Fibroblast of villous mesenchyme (primary cell): ENCODE data around the gene TESPA1. TPM values are rescaled to one million over a fixed set of nuclear protein-coding genes. Genes with fewer than 3 reads are reported as not detected.

ENCODE experiments used
- DNase-seq: peaks from one replicate; pipeline ENCODE4 v3.0.0-alpha.2; 2010; ENCODE audit warnings: low read depth
- H3K4me3 ChIP-seq: 2 replicates; pipeline ENCODE4 v1.5.1; 2011; ENCODE audit warnings: low read depth, mild to moderate bottlenecking, low read length
- total RNA-seq: library from RNA; depleted of rRNA; stranded (reverse); fragments of >200 nt; gene quantifications from 2 replicates; pipeline ENCODE4 v1.2.3, GENCODE V29; 2012
- TF ChIP-seq, protein P1 (sequence below): IDR thresholded peaks from 2 replicates; pipeline ENCODE4 v1.5.1; 2012; ENCODE audit warnings: low read depth, mild to moderate bottlenecking, low read length; ENCODE audit not compliant: insufficient read depth

The TESPA1 gene
- total RNA-seq, 1 donor = not detected

DNA sequence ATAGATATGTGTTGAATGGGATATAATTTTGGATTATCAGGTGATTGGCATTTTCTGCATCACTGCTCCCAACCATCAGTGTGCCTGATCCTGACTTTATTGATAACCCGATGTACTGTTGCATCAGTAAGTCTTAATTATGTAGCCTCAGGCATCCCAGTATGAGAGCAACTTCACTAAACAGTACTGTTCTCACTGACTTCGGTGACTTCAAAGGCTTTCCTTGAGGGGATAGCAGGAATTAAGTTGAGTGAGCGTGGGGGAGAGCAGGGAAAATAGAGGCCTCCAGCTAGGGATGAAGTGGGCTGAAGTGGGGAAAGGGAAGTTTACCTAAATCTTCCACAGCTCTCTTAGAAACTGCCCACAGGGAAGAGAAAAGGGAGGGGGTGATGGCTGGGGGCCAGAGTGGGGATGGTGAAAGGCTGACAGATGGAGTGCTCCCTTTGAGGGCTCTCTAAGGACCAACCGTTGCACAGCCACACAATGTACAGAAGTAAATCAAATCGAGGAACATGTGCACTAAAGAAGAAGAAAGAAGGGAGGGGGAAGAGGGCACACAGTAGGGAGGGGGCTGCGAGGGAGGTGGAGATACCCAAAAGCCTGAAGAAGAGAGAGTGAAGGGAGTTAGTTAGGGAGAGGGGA lies 24.5 kb upstream of the TESPA1 start:
- TF ChIP-seq, protein P1, sequence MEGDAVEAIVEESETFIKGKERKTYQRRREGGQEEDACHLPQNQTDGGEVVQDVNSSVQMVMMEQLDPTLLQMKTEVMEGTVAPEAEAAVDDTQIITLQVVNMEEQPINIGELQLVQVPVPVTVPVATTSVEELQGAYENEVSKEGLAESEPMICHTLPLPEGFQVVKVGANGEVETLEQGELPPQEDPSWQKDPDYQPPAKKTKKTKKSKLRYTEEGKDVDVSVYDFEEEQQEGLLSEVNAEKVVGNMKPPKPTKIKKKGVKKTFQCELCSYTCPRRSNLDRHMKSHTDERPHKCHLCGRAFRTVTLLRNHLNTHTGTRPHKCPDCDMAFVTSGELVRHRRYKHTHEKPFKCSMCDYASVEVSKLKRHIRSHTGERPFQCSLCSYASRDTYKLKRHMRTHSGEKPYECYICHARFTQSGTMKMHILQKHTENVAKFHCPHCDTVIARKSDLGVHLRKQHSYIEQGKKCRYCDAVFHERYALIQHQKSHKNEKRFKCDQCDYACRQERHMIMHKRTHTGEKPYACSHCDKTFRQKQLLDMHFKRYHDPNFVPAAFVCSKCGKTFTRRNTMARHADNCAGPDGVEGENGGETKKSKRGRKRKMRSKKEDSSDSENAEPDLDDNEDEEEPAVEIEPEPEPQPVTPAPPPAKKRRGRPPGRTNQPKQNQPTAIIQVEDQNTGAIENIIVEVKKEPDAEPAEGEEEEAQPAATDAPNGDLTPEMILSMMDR = no peak
- DNase-seq = no peak
- H3K4me3 ChIP-seq = no peak overlapping the region

DNA sequence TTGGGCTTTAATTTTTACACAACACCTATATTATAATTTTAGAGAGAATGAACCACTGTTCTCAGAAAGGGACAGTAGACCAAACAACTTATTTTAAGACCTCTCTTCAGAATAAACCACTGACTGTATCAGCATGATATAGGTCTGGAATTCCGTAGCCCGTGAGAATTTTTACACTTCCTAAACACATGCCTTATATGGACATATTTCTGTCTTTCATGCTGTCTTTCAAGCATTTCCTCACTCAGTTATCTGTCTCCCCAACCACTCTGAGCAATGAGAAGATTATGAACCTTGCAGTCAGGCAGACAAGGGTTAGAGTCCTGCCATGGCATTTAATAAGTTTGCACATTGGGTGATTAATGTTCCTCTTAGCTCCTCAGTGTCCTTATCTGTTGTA lies 17.8 kb upstream of the TESPA1 start:
- no peak for DNase-seq
- H3K4me3 ChIP-seq = no peak overlapping the region
- TF ChIP-seq, protein P1 = no peak

DNA sequence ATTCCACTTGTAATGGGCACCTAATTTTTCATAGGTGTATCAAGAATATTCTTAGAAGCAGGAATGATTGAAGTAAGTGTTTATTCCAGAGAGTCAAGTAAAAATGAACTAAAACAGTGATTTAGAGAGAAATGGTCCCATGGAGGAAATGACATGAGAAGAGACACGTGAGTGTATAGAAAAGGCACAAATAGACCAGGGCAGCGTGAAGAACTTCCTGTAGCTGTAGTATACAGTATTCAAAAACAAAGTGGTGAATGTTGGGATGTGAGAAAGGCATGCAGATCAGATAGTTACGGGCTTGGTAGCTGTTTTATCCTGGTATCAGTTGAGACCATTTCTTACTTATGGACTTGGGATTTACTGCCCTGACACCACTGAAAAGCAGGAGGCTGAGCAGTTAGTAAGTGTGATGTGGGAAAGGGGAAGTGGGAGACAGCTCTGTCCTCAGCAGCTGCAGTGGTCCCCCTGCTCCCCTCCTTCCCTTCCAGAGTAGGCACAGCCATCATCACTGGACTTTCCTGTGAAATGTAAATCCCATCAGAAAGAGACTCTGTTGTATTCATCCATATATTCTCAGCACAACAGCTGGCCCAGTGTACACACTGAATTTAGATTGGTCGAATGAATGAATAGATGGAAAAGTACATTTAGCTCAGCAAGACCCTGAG lies 16.8 kb upstream of the TESPA1 start:
- H3K4me3 ChIP-seq = no peak overlapping the region
- TF ChIP-seq, protein P1 = no peak
- DNase-seq = no peak

DNA sequence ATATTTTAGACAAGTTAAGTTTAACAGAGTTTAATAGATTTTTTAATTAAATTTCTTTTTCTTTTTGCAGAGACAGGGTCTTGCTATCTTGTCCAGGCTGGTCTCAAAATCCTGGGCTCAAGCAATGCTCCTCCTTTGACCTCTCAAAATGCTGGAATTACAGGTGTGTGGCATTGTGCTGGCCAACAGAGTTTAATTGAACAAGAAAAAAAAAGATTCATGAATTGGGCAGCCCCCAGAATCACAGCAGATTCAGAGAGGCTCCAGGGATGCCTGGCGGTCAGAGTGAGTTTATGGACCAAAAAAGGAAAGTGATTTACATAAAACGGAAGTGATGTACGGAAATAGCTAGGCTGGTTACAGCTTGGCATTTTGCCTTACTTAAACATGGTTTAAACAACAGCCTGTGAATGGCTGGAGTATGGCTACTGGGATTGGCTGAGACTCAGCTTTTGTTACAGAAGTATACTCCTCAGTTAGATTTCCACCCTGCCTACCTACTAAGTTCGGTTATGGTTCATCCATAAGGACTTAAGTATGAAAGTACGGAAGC lies 14.5 kb upstream of the TESPA1 start:
- TF ChIP-seq, protein P1 = no peak
- no peak overlapping the region for H3K4me3 ChIP-seq
- no peak for DNase-seq

DNA sequence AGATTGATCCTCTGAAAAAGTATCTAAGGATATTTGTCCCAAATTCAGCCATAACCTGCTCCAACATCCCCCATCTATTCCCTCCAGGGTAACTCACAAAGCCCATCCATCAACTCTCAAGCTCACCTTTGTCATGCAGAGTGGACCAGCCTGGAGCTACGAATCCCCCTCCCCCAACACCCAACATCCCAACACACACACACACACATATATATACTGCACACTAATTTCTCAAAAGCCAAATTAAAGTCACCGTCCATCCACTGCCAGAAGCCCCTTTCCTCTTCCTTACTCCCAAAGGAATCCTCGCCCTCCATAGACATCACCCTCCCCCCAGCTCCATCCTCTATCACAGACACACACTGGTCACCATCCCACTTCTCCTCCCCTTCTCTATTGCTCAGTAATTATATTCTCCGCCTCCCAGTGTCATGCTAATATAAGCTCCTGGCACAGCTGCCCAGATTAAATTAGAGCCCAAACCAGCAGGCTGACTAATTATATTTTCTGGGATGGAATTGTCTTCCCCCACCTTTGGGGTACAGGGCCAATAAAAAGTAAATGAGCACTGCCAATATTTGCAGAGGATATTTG lies 13.5 kb upstream of the TESPA1 start:
- no peak overlapping the region for H3K4me3 ChIP-seq
- DNase-seq = no peak
- TF ChIP-seq, protein P1 = no peak

DNA sequence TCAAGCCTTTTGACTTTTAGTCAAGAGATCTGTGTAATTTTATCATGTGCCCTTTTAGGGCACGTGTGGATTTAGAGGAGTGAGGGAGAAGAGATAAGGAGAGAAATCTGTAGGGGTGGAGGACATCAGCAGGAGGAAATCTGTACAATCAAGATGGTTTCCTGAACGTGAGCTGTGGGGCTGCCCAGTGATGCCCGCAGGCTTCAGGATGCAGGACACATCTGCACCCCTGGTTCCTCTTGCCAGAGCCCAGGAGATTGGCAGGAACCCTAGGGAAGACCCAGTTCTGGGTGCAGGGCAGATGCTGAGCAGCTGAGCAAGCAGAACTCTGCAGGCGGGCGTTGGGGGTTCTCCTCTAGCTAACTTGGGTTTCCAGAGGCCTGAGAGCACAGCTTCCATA lies 11.6 kb upstream of the TESPA1 start:
- H3K4me3 ChIP-seq = no peak overlapping the region
- no peak for DNase-seq
- TF ChIP-seq, protein P1 = no peak
